ENCODE data around the gene ZNF580.

ZNF580 gene

GRCh38 chr19:55602104-55603001 is 38.4 kb upstream of the ZNF580 start:
- no peak for TF ChIP-seq ZNF274 (IDR thresholded peaks at IDR 0.05; ENCODE audit: low read depth, low read length)
- H3K4me3 ChIP-seq (ENCODE audit: low read length), result no peak overlapping the region

- H3K4me3 ChIP-seq (ENCODE audit: low read length), result no peak overlapping the region
- no peak for TF ChIP-seq ZNF274 (IDR thresholded peaks at IDR 0.05; ENCODE audit: low read depth, low read length)
Observed at GRCh38 chr19:55603115-55603514, 37.7 kb upstream of the ZNF580 start.

GRCh38 chr19:55603581-55604292 is 37.1 kb upstream of the ZNF580 start:
- TF ChIP-seq ZNF274 (IDR thresholded peaks at IDR 0.05; ENCODE audit: low read depth, low read length), result no peak
- no peak overlapping the region; the same call in 1 of the 2 replicates for H3K4me3 ChIP-seq (ENCODE audit: low read length)

GRCh38 chr19:55605207-55605636 is 35.6 kb upstream of the ZNF580 start:
- H3K4me3 ChIP-seq (ENCODE audit: low read length), result peak overlapping the region; percentile 92; the same call in 1 of the 2 replicates
- TF ChIP-seq ZNF274 (IDR thresholded peaks at IDR 0.05; ENCODE audit: low read depth, low read length), result no peak

GRCh38 chr19:55605637-55606470 is 34.9 kb upstream of the ZNF580 start, which contains the start of gene ZNF865:
TSS of gene ZNF865 (plus strand) at chr19:55605647. CDS start at chr19:55613619, 7,972 bp downstream.
- no peak for TF ChIP-seq ZNF274 (IDR thresholded peaks at IDR 0.05; ENCODE audit: low read depth, low read length)
- H3K4me3 ChIP-seq (ENCODE audit: low read length), result peak within 1 kb of the TSS; percentile 92

- H3K4me3 ChIP-seq (ENCODE audit: low read length), result peak overlapping the region; percentile 92; the same call in 1 of the 2 replicates
- TF ChIP-seq ZNF274 (IDR thresholded peaks at IDR 0.05; ENCODE audit: low read depth, low read length), result no peak
Observed at GRCh38 chr19:55606471-55606787, 34.4 kb upstream of the ZNF580 start.

- peak overlapping the region; percentile 92; the same call in 1 of the 2 replicates for H3K4me3 ChIP-seq (ENCODE audit: low read length)
- no peak for TF ChIP-seq ZNF274 (IDR thresholded peaks at IDR 0.05; ENCODE audit: low read depth, low read length)
Observed at GRCh38 chr19:55606817-55607216, 34.0 kb upstream of the ZNF580 start.

GRCh38 chr19:55609326-55609725 is 31.5 kb upstream of the ZNF580 start:
- no peak for TF ChIP-seq ZNF274 (IDR thresholded peaks at IDR 0.05; ENCODE audit: low read depth, low read length)
- no peak overlapping the region for H3K4me3 ChIP-seq (ENCODE audit: low read length)

GRCh38 chr19:55611300-55611982 is 29.4 kb upstream of the ZNF580 start:
- TF ChIP-seq ZNF274 (IDR thresholded peaks at IDR 0.05; ENCODE audit: low read depth, low read length), result no peak
- no peak overlapping the region for H3K4me3 ChIP-seq (ENCODE audit: low read length)

- no peak overlapping the region for H3K4me3 ChIP-seq (ENCODE audit: low read length)
- no peak for TF ChIP-seq ZNF274 (IDR thresholded peaks at IDR 0.05; ENCODE audit: low read depth, low read length)
Observed at GRCh38 chr19:55611983-55612645, 28.7 kb upstream of the ZNF580 start.

GRCh38 chr19:55613396-55613795 is 27.4 kb upstream of the ZNF580 start:
- no peak overlapping the region for H3K4me3 ChIP-seq (ENCODE audit: low read length)
- no peak for TF ChIP-seq ZNF274 (IDR thresholded peaks at IDR 0.05; ENCODE audit: low read depth, low read length)

GRCh38 chr19:55613930-55614710 is 26.7 kb upstream of the ZNF580 start:
- TF ChIP-seq ZNF274 (IDR thresholded peaks at IDR 0.05; ENCODE audit: low read depth, low read length), result no peak
- H3K4me3 ChIP-seq (ENCODE audit: low read length), result no peak overlapping the region

All from GM08714 (cell line).